Hematopoietic multipotent progenitor cell treated with erythropoietin and hydrocortisone succinate and interleukin-3 and kit ligand, for 17 days (in vitro differentiated cells): ENCODE results near the gene GET4.
"Not testable (repeated sequence)": the region's sequence is repeated elsewhere in the genome, so short reads cannot be mapped to it uniquely, and the experiment has no call there.

Source experiments
- DNase-seq: peaks from one replicate; pipeline ENCODE4 v3.0.0-alpha.2; 2015; ENCODE audit warnings: low spot score

GET4 gene

GRCh38 chr7:845731-846130 lies 30.6 kb upstream of the GET4 start:
- no peak for DNase-seq

GRCh38 chr7:846958-847650 lies 29.2 kb upstream of the GET4 start:
- not testable (repeated sequence) for DNase-seq

GRCh38 chr7:847728-848127 lies 28.6 kb upstream of the GET4 start:
- DNase-seq: not testable (repeated sequence)

DNA sequence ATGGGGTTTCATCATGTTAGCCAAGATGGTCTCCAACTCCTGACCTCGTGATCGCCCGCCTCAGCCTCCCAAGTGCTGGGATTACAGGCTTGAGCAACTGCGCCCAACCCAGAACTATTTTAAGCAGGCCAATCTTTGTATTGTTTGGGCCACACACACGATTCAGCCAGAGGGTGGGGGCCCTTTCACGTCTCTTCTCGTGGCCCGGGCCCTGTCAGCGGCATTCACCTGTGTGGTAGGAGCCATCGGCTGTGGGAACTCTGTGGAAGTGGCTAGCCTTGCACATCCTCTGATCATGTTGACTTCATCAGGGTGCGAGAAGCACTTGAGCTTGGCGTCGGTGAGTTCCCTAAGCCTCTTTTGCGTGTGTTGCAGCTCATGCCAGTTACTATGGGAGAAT lies 27.2 kb upstream of the GET4 start:
- no peak for DNase-seq

DNA sequence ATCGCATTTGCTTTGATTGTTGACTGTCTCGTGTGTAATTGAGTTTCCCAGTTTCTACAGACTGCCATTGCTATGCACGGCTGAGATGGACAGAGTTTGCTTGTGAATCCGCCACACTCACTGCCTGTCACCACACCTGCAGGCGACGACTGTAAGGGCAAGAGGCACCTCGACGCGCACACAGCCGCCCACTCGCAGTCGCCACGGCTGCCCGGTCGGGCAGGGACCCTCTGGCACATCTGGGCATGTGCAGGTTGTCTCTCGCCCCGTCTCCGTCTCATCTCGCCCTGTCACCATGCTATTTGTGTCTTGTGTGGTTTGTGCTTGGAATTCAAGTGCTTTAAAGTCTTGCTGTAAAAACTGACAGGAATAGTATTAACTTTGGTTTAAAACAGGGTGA lies 26.6 kb upstream of the GET4 start:
- DNase-seq: no peak

GRCh38 chr7:851204-851603 lies 25.1 kb upstream of the GET4 start:
- no peak for DNase-seq

DNA sequence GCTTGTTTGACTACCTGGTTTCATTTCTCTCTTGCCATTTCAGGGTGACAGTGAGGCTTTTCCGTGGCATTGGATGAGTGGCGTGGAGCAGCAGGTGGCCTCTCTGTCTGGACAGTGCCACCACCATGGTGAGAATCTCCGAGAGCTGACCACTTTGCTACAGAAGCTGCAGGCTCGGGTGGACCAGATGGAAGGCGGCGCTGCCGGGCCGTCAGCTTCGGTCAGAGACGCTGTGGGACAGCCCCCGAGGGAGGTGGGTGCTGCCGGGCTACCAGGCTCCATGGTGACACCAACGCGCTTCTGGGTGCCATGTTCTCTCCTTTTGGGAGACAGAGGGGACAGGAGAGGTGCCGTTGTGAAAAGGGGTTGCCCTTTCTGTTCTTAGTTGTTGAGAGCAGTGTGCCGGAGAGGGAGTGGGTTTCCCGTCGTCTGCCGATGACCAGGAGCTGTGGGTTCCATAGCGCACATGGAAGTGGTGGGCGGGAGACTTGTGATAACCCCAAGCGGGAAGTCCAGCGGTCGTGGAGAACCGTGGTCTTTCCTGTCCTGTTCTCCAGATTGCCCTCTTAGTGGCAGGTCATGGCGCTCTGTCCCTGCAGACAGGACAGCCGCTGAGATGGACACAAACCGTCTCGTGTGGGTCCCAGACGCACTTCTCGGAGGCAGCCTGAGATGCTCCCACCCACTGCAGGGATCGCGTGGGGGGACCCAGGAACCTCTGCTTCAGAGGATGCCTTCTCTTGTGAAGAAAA lies 22.8 kb upstream of the GET4 start:
- DNase-seq: no peak

DNA sequence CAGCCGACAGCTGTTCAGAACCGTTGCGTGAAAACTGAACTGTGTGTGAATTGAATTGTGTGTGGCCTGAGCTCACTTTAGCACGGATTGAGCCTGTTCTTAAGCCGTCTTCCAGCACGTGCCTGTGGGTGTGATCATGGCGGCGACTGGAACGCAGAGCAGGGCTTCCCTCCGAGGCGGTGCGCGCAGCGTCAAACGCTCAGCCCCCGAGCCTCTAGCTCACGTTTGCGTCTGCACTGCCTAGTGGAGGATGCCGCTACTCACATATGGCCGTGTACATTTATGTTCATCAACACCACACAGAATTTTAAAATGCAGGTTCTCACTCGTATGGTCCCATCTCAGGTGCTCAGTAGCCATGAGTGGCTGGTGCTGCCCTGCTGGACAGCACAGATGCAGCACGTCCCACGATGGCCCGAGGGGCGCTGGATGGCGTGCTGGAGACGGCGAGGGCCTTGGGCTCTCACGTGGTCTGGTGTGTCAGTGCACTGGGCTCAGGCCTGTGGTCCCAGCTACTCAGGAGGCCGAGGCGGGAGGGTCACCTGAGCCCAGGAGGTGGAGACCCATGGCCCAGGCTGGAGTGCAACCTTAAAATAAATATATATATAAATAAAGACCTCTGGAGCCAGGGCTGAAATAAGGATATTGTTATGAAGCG lies 22.1 kb upstream of the GET4 start:
- DNase-seq: no peak

DNA sequence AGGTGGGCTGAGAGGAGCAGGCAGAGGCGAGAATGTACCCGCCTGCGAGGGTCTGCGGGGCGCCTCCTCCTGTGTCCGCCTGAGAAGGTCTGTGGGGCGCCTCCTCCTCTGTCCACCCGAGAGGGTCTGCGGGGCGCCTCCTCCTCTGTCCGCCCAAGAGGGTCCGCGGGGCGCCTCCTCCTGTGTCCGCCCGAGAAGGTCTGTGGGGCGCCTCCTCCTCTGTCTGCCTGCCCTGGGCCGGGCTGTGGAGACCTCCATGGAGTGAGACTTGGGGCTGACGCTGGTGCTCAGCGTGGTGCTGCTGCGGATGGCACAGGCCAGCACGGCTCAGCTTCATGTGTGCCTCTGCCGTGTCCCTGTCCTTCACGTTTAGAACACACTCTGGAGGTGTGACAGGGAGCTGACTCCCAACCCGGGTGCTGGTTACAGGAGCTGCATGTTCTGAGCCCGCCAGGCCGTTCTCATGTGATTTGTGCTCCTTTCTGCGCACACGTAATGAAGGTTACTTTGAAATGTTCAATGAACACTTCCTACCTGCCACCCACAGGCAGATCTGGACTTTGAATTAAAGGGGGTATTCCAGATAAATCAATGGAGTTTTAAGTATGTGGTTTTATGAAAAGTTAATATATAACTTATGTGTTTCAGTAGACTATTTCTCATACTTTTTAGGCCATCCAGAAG lies 20.5 kb upstream of the GET4 start:
- no peak for DNase-seq

DNA sequence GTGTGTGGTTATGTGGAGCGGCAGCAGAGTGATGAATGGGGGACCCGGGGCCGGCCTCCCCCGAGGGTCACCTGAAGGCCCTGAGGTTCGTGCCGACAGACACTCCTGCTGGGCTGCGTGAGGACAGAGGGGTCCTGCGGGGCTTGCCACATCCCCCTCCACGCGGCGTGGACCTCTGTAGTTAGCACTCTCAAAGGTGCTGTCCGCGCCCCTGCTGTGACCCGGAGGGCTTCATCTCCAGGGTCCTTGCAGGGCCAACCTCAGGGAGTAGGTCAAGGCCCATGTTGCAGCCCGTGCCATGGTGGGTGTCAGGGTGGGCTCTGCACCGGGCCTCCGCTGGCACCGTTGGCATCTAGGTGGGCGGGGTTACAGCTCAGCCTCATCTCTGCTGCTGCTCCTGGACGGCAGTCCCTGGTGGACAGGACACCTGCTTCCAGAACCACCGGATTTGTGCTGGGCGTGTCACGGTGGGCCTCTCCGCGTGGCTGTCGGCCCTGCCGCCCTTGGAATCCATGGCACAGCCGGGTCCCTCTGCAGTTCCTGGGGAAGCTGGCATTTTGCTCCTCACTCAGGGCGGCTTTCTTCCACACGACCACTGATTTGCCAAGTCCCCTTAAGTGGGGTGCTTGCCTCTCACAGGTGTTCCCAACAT lies 19.8 kb upstream of the GET4 start:
- DNase-seq: no peak

- no peak for DNase-seq
Observed at GRCh38 chr7:857661-858060, 18.7 kb upstream of the GET4 start.

GRCh38 chr7:859359-860030 lies 16.9 kb upstream of the GET4 start:
- DNase-seq: no peak

DNA sequence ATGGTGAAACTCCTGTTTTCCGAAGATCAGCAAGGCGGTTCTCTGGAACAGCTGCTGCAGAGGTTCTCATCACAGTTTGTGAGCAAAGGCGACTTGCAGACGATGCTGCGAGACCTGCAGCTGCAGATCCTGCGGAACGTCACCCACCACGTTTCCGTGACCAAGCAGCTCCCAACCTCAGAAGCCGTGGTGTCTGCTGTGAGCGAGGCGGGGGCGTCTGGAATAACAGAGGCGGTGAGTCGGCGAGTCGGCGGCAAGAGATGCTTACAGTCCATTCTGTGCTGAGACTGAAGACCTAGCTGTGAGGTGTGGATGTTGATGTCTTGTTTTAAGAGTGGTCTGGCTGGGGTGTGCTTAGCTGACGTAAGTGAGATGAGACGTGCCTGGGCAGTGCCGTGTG lies 16.2 kb upstream of the GET4 start:
- no peak for DNase-seq

DNA sequence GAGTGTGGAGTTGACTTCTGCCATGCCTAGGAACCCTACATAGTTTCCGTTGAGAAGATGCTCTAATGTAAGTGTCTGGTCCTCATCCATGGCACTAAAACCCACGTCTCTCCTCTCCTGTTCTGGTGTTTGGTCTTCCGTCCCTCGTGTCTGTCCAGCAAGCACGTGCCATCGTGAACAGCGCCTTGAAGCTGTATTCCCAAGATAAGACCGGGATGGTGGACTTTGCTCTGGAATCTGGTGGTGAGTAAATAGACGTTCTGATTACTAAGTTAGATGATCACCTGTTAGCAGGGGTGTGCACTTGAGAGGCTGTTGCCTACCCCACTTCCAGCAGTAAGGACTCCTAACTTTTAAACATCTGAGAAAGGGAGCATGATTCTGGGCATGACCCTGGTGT lies 15.1 kb upstream of the GET4 start:
- no peak for DNase-seq

DNA sequence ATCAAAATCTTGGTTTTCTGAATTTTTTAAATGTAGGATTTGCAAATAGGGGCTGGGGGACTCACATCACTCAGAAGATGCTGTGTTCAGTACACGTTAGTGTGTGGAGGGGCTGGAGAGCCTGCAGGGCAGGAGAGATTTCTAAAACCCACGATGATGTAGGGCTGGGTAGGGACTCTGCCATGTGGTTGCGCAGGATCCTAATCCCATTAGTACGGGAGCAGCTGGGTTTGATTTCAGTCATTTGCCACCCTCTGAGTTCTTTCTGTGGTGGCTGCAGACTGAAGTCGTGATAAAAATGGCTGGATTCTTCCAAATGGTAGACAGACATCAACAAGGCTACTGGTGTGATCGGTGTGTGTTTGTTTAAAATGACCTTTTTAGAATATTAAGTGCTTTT lies 14.2 kb upstream of the GET4 start:
- no peak for DNase-seq

- no peak for DNase-seq
Observed at GRCh38 chr7:863106-863505, 13.2 kb upstream of the GET4 start.

- no peak for DNase-seq
Observed at GRCh38 chr7:865921-866320, 10.4 kb upstream of the GET4 start.

- DNase-seq: no peak
Observed at GRCh38 chr7:867001-867405, 9.4 kb upstream of the GET4 start.

DNA sequence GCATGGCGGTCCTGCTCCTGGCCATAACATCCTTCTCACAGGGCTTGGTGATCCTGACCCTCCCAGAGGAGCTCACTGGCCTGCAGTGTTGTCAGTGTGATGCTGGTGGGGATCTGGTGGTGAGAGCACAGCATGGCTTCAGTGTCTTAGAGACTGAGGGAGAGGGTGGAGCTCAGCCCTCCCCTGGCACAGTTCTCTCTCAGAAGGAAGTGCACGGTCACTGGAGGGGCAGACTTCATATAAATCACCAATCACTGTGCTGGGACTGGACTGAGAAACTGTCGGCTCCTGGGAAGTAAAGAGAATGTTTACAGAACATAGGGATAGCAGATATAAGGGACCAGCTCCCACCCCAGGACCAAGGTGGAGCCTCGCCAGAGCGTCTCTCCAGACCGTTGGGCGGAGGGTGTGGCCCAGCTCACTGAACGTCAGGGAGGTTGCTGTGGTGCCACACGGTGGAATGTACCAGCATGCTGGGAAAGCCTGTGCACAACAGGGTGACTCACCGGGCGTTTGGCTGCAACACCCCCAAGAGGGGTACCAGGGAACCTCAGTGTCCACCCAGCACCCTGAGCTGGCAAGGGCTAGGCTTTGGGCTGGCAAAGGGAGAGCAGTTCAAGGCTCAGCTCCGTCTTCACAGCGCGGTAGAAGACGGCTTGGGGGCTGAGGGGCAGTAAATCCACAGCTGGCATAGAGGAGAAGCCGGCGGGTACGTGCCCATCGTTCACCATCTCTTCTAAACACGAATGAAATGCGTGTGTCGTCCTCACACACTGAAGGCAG lies 8.8 kb upstream of the GET4 start:
- DNase-seq: peak; percentile 83

GRCh38 chr7:868189-868486 lies 8.2 kb upstream of the GET4 start:
- DNase-seq: no peak

- DNase-seq: no peak
Observed at GRCh38 chr7:869348-869747, 7.0 kb upstream of the GET4 start.
